NCI-H2227 (cell line): ENCODE measurements around the gene CD151.

Experiments used
- DNase-seq: peaks from one replicate; lab custom pipeline; 2025; ENCODE audit not compliant: unreplicated experiment; lab: John Stamatoyannopoulos, UW

Gene CD151

DNA sequence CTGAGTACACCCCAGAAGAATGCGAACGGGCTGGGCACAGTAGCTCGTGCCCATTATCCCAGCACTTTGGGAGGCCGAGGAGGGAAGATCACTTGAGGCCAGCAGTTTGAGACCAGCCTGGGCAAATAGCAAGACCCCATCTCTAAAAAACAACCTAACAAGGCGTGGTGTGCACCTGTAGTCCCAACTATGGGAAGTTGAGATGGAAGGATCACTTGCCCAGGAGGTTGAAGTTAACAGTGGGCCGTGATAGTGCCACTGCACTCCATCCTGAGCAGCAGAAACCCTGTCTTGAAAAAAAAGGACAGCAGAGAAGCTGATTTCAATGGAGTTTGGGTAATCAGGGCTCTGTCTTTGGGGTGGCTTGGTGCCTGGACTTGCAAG is 19.7 kb upstream of the CD151 start:
- no peak for DNase-seq

DNA sequence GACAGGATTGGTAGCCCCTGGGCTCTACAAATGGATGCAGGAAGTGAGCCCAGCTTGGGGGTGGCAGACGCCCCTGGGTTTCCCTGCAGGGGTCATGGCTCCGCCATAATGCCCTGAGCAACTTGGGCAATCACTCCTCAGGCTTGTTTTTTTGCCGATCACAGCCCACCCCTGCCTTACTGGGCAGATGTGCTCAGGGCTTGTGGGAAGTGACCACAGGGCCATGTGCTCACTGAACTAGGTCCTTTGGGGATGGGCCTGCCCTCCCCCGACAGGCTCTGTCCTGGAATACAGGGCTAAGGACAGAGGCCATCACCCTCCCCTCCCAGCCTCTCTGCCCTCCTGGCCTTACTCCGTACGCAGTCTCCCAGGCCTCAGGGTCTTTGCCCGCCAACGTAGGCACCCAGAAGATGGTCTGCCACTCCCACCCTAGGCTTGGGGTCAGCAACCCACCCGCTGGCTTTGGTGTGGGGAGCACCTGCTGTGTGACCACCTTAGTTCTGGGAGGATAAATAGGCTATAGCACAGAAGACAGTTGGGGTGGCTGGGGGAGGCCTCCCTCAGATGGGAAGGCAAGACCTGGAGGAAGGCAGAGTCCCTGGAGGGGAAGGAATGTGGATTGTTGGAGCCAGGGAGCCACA is 19.2 kb upstream of the CD151 start:
- no peak for DNase-seq

DNA sequence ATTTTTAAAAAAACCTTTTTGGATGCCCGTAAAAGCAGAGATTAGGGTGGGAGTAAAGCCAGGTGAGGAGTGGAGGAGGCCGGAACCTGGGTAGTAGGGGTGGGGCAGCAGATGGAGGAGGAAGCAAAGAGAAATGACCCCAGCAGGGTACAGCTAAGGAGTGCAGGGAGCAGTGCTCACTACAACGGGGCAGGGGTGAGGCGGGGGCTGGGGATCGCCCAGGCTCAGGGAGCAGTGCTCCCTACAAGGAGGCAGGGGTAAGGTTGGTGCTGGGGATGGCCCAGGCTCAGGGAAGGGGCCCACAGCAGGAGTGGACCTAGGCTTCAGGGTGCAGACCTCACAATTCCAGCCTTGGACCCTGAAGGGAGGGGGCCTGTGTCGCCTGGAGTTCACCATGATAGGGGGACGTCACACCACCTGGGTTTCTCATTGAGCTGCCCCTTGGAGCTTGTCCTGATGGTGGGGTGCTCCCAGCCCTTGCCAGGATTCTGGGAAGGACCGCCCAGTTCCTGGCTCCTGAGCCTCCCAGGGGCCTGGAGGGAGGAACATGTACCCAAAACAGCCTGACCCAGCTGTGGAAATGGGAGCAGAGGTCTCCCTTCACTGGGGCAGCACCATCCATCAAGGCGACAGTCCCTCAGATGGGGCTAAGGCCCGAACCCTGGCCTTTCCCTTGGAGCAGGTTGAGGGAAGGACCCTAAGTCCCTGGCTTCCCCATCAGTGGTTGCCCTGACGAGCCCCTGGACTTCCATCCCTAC is 16.9 kb upstream of the CD151 start:
- no peak for DNase-seq

DNA sequence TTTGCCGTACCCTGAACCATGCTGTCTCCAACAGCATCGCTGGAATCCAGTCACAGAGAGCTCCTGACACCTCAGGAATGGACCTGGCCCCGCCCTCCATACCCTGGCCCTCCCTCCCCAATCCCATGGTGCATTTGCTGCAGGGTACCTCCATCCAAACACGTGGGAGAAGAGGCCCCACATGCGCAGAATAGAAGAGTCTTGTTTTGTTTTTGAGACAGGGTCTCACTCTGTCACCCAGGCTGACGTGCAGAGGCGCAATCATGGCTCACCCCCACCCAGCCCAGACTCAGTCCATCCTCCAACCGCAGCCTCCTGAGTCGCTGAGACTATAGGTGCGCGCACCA is 16.3 kb upstream of the CD151 start:
- DNase-seq = no peak

DNA sequence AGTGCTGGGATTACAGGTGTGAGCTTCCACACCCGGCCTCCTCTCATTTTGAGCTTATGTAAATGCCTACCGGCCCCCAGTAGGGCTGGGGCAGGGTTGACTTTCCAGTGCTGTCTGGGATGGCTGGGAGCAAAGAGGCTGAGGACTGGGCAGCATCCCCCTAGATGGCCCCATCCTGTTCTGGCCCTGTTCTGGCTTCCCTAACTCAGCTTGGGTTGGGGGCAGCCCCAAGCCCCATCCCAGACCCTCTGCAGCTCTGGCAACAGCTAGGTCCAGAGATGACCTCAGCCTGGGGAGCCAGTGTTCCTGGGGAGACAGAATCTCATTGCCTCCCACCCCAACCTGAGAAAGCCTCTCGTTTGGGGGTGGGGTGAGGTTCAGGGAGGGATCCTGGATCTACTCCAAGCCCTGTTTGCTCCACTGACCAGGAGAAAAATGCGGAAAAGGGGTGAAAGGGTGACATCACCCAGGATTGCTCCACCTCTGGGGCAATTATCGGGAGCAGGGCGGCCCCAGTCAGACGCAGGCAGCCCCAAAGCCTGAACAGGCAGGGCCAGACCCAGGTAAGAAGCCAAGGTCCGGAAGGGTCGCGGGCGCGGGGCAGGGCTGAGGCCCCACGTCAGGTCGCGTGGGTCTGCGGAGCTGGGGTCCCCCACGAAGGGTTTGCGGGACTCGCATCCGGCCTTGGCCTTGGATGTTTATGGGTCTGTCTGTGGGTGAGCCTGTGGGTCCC is 14.2 kb upstream of the CD151 start, which contains the start of gene PNPLA2:
PNPLA2 (plus strand) TSS at position 519 of the 733 bp plus-strand sequence. CDS start 805 bp downstream, outside the sequence.
- DNase-seq = no peak

DNA sequence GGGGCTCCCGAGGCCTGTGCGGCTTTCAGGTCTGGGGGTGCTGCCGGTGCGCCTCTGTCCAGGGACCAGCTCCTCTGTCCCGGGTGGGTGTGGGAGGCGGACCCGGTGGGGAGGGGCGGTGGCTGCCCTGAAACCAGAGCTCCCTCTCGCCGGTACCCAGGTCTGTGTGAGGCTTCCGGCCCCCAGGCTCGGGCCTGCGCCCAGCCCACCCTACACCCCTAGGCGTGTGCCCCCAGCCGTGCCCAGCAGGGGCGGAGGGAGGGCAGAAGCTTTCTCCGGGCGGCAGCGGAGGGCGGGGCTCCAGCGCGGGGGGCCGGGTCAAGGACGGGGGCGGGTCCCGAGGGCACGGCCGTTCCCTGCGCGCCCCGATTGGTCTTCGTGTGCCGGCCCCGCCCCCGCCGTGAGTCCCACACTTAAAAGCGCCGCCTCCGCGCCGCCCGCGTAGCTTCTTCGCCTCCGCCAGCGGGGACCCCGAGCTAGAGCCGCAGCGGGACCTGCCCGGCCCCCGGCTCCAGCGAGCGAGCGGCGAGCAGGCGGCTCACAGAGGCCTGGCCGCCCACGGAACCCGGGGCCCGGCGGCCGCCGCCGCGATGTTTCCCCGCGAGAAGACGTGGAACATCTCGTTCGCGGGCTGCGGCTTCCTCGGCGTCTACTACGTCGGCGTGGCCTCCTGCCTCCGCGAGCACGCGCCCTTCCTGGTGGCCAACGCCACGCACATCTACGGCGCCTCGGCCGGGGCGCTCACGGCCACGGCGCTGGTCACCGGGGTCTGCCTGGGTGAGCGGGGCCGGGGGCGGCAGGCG is 13.4 kb upstream of the CD151 start:
- DNase-seq = peak; percentile 97

DNA sequence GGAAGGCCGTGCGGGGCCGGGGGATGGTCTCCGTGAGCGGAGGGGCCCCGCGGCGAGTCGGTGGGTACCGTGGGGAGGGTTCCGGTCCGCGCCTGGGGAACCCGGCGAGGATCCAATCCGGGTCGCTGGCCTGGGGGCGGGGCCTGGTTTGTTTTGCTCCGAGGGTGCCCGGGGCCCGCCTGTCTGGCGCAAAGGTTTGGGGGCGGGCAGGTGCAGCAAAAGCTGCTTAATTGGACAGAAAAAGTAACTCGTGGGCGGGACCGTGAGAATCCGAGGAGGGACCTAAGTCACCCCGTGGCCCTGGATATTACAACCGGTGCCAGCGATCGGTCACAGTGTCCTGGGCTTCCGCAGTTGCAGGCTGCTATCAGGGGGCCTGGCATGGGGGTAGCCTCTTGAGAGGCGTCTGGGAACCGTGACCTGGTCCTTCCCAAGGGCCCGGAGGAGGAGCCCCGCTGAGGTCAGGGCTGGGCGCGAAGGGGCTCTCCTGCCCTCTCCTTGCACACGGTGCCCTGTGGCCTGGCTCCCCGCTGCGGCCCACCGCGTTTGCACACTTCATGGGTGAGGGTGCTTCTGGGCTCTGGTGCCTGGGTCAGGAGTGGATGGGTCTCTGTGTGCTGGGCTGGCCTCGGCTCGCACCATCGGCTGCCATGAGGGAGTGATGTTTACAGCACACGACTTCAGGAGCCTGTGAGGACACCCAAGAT is 12.7 kb upstream of the CD151 start:
- peak; percentile 86 for DNase-seq

DNA sequence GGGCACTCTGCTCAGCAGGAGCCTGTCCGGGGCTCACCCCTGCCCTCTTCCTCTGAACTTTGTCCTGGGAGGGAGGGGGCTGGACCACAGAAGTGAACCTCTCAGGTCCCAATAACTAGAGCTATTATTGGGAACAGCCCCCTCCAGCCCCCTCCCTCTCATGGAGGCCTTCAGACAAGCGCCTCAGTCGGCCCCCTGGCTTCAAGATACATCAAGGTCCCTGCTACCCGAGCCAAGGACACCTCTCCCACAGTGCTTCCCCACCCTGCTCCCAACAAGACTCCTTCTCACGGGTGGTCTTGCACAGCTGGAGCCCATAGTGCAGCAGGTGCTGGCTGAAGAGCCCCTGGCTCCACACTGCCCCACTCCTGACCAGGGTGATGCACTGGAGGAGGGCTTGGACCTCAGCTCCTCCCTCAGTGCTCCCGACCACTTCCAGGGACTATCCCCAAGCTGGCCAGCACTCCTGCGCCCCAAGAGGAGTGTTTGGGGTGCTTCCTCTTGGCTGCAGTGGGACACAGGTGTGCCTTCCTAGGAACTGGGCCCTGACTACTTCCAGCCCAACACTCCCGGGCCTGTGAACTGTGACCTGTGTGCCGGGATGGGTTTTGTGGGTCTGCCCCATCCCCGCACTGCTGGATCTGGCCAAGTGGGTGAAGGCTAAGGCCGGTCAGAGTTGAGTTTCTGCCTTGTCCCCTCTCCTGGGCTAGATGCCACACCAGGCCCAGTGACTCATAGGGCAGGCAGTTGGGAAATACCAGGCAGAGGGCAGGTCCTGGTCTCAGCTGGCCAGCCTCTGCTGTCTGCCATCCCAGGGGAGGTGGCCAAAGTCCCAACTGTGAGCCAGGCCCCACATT is 11.9 kb upstream of the CD151 start:
- no peak for DNase-seq

DNA sequence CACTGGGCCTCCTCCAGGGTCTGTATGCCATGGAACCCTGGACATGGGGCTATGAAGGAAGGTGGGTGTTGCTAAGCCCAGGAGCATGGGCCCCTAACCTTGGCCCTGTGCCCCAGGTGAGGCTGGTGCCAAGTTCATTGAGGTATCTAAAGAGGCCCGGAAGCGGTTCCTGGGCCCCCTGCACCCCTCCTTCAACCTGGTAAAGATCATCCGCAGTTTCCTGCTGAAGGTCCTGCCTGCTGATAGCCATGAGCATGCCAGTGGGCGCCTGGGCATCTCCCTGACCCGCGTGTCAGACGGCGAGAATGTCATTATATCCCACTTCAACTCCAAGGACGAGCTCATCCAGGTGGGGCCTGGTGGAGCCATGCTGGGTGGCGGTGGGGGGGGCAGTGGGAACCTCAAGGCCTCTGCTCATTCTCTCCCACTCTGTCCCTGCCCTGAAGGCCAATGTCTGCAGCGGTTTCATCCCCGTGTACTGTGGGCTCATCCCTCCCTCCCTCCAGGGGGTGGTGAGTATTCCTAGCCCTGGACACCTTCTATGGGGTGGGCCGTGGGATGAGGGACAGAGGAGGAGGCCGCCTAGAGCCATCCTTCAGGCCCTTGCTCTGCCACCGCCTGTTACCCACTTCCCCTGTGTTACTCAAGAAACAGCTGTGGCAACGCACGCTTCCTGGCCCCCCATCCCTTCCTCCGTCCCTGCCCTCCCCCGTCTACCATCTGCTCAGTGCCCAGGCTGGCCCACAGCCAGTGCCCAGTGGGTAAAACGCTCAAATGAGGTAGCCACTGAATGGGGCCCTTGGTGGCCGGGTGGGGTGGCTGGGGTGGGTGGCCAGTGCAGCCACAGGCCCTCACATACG is 11.0 kb upstream of the CD151 start:
- DNase-seq = no peak

DNA sequence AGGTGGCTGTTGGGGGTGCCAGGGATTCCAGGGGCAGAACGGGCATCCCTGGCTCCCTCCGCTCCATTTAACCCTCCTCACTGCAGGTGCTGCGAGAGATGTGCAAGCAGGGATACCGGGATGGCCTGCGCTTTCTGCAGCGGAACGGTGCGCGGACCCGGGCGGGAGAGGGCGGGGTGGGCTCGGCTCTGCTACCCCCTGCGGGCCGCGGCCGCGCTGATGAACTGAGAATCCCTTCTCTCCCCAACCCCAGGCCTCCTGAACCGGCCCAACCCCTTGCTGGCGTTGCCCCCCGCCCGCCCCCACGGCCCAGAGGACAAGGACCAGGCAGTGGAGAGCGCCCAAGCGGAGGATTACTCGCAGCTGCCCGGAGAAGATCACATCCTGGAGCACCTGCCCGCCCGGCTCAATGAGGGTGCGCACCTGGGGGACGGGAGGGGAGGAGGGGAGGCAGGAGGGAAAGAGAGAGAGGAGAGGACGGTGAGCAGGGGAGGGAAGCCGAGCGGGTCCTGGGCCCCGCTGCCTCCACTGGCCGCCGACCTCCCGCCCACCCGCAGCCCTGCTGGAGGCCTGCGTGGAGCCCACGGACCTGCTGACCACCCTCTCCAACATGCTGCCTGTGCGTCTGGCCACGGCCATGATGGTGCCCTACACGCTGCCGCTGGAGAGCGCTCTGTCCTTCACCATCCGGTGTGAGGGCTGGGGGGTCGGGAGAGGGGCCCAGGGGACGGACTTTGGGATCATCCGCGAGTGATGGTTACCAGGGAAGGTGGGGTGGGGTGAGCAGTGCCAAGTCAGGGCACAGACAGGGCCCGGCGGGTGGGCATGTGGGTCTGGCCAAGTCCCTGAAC is 9.1 kb upstream of the CD151 start:
- DNase-seq = no peak

DNA sequence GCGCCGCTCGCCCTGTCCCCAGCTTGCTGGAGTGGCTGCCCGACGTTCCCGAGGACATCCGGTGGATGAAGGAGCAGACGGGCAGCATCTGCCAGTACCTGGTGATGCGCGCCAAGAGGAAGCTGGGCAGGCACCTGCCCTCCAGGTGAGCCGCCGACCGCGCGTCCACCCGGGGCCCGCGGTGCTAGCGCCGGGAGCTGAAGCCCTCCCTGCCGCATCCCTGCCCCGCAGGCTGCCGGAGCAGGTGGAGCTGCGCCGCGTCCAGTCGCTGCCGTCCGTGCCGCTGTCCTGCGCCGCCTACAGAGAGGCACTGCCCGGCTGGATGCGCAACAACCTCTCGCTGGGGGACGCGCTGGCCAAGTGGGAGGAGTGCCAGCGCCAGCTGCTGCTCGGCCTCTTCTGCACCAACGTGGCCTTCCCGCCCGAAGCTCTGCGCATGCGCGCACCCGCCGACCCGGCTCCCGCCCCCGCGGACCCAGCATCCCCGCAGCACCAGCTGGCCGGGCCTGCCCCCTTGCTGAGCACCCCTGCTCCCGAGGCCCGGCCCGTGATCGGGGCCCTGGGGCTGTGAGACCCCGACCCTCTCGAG is 8.4 kb upstream of the CD151 start:
- DNase-seq = no peak

DNA sequence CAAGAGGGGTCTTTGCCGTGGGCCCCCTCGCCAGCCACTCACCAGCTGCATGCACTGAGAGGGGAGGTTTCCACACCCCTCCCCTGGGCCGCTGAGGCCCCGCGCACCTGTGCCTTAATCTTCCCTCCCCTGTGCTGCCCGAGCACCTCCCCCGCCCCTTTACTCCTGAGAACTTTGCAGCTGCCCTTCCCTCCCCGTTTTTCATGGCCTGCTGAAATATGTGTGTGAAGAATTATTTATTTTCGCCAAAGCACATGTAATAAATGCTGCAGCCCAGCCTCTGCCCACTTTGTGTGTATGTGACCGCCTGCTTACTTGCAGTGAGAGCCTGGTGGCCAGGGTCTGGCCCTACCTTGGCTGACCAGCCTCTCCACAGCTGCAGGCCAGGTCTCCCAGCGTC is 7.8 kb upstream of the CD151 start:
- no peak for DNase-seq

DNA sequence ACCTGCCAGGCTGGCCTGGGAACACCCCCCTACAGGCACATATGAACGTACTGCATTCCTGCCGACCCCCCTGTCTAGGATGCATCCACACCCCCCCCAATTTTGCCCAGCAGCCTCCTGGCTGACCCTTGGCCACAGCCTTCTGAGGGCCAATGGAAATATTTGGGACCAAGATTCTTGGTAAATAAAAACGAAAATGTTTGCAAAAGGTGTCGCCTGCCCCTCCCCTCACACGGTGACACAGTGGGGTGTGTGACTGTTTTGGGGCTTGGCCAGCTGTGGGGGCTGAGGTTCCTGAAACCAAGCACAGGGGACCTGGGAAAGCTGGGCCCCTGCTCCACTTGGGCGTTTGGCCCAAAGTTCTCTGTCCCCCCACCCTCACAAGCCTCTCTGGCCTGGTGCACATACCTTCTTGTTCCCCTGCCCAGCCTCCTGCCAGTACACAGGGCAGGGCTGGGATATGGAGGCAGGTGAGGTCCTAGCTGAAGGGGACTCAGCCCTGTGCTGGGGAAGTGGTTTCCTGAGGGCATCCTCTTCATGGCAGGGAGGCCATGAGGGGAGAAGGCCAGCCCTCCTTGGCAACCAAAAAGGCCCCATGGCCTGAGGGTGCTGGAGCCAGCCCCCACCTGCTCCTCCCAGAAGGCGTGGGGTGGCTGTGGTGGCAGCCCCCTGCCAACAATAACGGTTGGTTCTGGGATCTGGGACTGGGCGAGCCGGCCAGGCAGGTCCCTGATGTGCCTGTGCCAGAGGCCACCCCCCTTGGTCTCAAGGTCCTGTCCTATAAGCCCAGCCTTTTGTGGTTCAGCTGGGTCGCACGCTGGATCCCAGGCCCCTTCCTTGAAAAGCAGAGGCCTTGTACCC is 7.2 kb upstream of the CD151 start:
- no peak for DNase-seq

DNA sequence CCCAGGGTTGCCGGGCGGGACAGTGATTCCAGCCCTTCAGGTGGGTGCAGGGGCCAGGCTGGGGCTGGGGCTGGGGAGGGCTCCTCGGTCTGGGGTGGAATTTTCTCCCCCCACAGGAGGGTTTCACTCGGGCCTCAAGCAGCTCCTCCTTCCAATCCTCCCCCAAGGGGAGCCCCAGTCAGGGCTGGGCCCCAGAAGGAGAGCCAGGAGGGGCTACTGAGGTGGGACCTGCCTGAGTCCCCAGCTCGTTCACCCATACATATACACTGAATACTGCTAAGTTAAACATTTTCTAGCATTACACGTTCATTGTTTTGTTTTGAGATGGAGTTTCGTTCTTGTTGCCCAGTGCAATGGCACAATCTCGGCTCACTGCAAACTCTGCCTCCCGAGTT is 6.5 kb upstream of the CD151 start:
- no peak for DNase-seq

DNA sequence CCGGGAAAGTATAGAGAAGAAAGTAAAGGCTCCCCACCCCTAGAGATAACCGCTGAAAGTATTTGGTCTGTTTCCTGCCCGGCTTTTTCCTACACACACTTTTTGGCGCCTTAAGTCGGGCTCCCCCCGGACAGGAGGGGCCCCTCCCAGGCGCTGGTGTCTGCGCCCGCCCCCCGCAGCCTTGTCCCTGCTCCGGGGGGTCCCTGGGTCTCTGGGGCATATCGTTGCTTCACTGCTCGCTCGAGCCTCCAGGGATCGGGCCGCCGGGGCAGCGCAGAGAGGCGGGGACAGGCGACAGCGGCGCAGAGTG is 6.0 kb upstream of the CD151 start:
- no peak for DNase-seq

DNA sequence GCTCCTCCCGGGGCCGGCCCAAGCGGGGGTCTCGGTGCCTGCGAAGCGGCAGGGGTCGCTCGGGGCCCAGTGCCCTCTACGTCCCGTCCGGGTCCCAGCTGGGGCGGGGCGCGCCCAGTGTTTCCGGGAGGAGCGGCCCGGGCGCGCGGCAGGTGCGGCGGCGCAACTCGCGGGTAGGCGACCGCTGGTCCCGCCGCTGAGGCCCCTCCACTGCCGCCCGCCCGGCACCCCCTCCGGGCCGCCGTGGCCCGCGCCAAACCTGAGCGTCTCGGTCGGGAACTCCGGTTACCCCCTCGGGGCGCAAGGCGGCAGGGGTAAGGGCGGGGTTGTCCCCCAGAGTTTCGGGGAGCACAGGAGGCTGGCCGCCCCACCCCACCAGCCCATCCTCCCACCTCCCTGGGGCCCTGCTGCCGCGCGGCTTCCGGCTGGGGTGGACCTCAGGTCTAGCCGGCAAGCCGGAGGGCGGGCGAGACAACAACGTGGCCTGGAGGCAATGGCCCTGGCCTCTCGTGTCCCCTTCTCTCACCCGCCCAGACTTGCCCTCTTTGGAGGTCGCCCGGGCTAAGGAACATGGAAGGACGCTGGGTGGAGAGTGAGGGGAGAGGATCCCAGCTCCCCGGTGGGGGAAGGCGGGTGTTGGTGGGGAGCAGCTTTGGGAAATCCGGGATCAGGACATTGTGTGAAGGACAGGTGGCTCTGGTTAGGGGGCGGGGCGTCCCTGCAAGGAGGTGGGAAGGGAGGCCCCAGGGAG is 5.4 kb upstream of the CD151 start:
- no peak for DNase-seq
